CD4-positive, alpha-beta T cell treated with Interleukin-17A for 4 hours (primary cell): ENCODE measurements around the gene BAHD1.

Experiments
- DNase-seq: peaks from one replicate; pipeline ENCODE4 v3.0.0-alpha.2; 2020; ENCODE audit warnings: mixed read lengths

Gene BAHD1

GRCh38 chr15:40500568-40501330 lies 60.0 kb downstream of the BAHD1 start:
- no peak for DNase-seq

DNA sequence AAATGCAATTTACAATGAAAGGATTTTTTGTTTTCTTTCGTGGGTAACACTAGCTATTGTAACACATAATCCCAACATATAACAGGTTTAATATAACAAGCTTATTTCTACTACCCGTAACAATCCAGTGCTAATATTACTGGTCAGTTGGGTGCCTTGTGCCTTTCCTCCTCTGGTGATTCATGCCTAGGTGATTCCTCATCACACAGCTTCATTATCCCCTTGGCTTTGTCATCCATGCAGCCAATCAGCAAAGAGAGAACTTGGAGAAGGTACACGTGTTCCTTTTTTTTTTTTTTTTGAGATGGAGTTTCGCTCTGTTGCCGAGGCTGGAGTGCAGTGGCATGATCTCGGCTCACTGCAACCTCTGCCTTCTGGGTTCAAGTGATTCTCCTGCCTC lies 60.7 kb downstream of the BAHD1 start:
- no peak for DNase-seq

DNA sequence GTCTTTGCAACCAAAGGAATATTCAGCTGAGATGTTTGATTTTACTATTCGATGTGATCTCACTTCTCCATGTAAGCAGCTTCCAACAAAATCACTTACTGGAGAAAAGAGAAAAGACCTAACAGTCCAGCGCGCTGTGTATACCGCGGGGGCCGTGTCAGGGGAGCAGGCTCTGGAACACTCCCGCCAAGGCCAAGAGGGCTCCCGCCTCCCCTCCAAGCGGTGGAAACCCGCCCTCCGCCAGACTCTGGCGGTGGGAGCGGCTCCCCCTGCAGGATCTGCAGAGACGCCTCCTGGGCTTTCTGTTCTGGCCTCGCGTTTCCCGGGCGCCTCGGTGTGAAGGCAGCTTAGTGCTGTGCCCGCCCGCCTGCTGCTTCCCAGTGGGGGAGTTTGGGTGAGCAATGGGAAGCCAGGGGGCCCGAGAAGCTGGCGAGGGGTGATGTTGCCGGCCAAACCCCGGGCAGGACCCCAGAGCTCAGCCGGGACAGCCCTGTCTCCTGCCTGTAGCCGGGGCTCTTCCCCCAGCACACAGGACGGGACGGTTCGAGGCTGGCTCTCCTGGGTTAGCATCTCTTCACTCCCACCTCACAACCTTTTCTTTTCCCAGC lies 66.3 kb downstream of the BAHD1 start:
- DNase-seq = peak; percentile 80

DNA sequence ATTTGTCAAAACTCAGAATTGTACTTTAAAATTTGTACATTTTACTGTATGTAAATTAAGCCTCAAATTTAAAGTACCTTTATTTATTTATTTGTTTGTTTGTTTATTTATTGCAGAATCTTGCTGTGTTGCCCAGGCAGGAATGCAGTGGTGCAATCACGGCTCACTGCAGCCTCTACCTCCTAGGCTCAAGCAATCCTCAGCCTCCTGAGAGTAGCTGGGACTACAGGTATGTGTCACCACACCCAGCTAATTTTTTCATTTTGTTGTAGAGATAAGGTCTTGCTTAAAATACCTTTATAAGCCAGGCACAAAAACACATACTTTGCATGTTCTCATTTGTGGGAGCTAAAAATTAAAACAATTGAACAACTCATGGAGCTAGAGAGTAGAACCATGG lies 67.5 kb downstream of the BAHD1 start:
- DNase-seq = no peak

DNA sequence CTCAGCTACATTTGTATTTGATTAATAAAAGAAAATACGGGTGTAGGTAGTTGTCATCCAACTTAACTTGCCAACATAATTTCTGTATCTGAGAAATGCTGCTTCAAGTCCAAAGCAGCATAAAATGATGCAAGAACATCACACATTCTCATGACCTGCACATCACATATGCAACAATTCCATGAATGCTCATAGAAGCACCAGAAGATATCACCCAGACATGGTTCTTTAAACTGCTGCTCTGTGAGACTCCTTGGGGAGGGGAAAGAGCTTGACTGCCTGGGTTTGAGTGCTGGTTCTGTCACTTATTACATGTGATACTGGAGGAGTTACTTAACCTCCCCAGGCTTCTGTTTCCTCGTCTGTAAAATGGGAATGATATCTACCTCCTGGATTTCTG lies 69.4 kb downstream of the BAHD1 start:
- no peak for DNase-seq

- DNase-seq = no peak
These were observed 70.3 kb downstream of the BAHD1 start for GRCh38 chr15:40511093-40511471.

GRCh38 chr15:40511472-40512133 lies 70.8 kb downstream of the BAHD1 start:
- DNase-seq = peak; percentile 7

GRCh38 chr15:40512440-40512839 lies 71.7 kb downstream of the BAHD1 start:
- no peak for DNase-seq

- DNase-seq = no peak
These were observed 72.9 kb downstream of the BAHD1 start for GRCh38 chr15:40513609-40514008.

DNA sequence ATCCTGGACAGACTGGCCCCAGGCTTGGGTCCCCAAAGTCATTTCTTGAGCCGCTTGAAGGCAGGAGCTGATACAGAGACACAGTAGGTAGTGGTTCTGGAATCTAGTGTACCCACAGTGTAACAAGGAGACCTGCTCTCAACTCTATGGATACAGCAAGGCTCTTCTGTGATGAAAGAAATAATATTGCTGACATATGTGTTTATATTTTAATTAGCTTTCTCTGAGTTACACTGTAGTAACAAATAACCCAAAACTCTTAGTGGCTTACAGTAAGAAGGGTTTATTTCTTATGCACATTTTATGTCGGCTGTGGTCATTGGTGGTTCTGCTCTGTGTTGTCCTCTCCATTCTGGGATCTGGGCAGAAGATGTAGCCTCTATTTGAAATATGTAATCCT lies 75.6 kb downstream of the BAHD1 start:
- no peak for DNase-seq
